Smooth muscle cell (in vitro differentiated cells): ENCODE measurements around the gene KCNC4. TPM values are rescaled to one million over a fixed set of nuclear protein-coding genes. Genes with fewer than 3 reads are reported as not detected.

ENCODE experiments used
- DNase-seq: peaks from one replicate; lab custom pipeline; 2025; ENCODE audit not compliant: unreplicated experiment; lab: John Stamatoyannopoulos, UW
- H2AFZ ChIP-seq: fragments of 200-600 bp; sonication (generic); 2 replicates; pipeline ENCODE4 v1.6.0; 2016; ENCODE audit warnings: antibody characterized with exemption, low read depth, mild to moderate bottlenecking
- H3F3A ChIP-seq: fragments of 200-600 bp; sonication (generic); 2 replicates; pipeline ENCODE4 v1.6.0; 2017; ENCODE audit warnings: antibody characterized with exemption, low read depth
- H3K27ac ChIP-seq: fragments of 200-600 bp; sonication (generic); 2 replicates; pipeline ENCODE4 v1.5.1; 2016; ENCODE audit warnings: low read depth, mild to moderate bottlenecking
- H3K27me3 ChIP-seq: fragments of 200-600 bp; sonication (generic); 2 replicates; pipeline ENCODE4 v1.6.1; 2016; ENCODE audit warnings: low read depth, mild to moderate bottlenecking
- H3K36me3 ChIP-seq: fragments of 200-600 bp; sonication (generic); 2 replicates; pipeline ENCODE4 v1.5.1; 2016; ENCODE audit warnings: low read depth
- H3K4me1 ChIP-seq: fragments of 200-600 bp; sonication (generic); 2 replicates; pipeline ENCODE4 v1.5.1; 2016; ENCODE audit warnings: low read depth
- H3K4me2 ChIP-seq: fragments of 200-600 bp; sonication (generic); 2 replicates; pipeline ENCODE4 v1.6.0; 2016; ENCODE audit warnings: mild to moderate bottlenecking
- H3K4me3 ChIP-seq: fragments of 200-600 bp; sonication (generic); 2 replicates; pipeline ENCODE4 v1.5.1; 2016; ENCODE audit warnings: mild to moderate bottlenecking
- H3K79me2 ChIP-seq: fragments of 200-600 bp; sonication (generic); 2 replicates; pipeline ENCODE4 v1.6.0; 2016; ENCODE audit warnings: low read depth, mild to moderate bottlenecking
- H3K9ac ChIP-seq: fragments of 200-600 bp; sonication (generic); 2 replicates; pipeline ENCODE4 v1.6.0; 2016; ENCODE audit warnings: low read depth
- H3K9me3 ChIP-seq: fragments of 200-600 bp; sonication (generic); replicated peaks from 2 replicates; pipeline ENCODE4 v1.5.1; 2016; ENCODE audit warnings: low read depth
- H4K20me1 ChIP-seq: fragments of 200-600 bp; sonication (generic); 2 replicates; pipeline ENCODE4 v1.6.0; 2016; ENCODE audit warnings: low read depth
- WGBS: methylation state at CpG from one replicate; pipeline ENCODE4 v1.1.7; 2016; ENCODE audit warnings: low lambda C conversion rate; 5-methylcytosine and 5-hydroxymethylcytosine counted together
- polyA plus RNA-seq: library from polyadenylated mRNA; unstranded; fragments of >200 nt; fragmentation: Nextera tagmentation; extraction: Ambion mirVana; gene quantifications from 2 replicates; pipeline ENCODE4 v1.2.1, GENCODE V29; 2016
- total RNA-seq: library from RNA; depleted of rRNA; stranded (reverse); fragments of >200 nt; gene quantifications from 2 replicates; pipeline ENCODE4 v1.2.3, GENCODE V29; 2014
- TF ChIP-seq, protein P1 (sequence below): fragments of 200-600 bp; sonication (generic); IDR thresholded peaks from 2 replicates; pipeline ENCODE4 v1.5.1; 2017; ENCODE audit warnings: borderline replicate concordance, mild to moderate bottlenecking, antibody characterized with exemption; ENCODE audit not compliant: insufficient read depth, poor library complexity, severe bottlenecking

KCNC4 gene
- total and polyA plus RNA-seq, 2 experiments from 2014 or later: 2.0 to 6.0 TPM

DNA sequence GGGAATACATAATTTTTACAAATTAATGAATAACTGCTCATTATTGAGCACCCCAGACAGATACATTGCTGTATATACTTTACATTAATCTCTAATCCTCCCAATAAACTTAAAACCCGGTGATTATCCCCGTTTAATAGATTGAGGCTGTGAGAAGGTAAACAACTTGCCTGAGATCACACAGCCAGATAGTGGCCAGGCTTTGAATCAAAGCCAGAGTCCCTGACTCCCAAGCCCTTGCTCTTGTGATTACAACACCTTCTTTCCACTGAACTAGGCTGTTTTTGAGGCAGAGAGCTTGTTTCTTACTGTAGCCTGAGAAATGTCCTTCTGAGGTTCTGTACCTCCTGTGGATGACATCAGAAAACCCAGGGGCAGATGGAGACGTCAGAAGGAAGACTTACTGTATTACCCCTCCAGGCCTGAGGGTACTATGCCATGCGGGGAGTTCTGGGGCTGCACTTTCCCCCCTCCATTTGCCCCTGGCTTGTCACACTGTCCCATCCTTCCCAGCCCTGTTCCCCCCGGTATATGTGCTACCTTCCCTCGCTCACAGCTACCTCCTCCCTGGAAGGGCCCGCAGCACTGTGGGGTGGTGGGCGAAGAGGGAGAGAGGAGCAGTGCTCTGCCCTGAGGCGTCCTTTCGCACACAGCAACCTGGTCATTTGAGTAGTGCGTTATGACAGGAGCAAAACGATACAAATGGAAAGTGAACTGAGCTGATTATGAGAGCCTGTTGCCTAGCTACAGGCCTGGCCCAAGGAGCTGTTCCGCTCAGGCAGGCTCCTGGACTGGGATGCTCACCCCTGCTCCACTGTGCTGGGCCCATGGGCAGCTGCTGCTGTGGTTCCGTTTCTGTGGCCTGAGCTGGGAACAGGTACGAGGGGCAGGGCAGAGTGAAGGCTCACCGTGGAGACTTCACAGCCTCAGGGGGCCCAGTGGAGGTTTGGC, 4.6 kb downstream of the KCNC4 start:
- Histone ChIP-seq H3F3A (peaks cover 2% of the 10 kb centered on the region), H3K27me3 (peaks cover 14% of the 10 kb centered on the region), H3K4me1 (peaks cover 23% of the 10 kb centered on the region), H3K4me3 (no peak overlapping the region), H3K9ac (no peak overlapping the region), H3K79me2 (no peaks in the 10 kb centered on the region), H2AFZ (no peak overlapping the region), H3K4me2 (peak overlapping the region; percentile 26), H4K20me1 (peaks cover 75% of the 10 kb centered on the region), H3K27ac (no peak overlapping the region), H3K36me3 (no peaks in the 10 kb centered on the region), H3K9me3 (no peaks in the 10 kb centered on the region)
- no peak for DNase-seq
- WGBS: 79% methylated on average over 16 of the region's 16 CpGs
- TF ChIP-seq, protein P1, sequence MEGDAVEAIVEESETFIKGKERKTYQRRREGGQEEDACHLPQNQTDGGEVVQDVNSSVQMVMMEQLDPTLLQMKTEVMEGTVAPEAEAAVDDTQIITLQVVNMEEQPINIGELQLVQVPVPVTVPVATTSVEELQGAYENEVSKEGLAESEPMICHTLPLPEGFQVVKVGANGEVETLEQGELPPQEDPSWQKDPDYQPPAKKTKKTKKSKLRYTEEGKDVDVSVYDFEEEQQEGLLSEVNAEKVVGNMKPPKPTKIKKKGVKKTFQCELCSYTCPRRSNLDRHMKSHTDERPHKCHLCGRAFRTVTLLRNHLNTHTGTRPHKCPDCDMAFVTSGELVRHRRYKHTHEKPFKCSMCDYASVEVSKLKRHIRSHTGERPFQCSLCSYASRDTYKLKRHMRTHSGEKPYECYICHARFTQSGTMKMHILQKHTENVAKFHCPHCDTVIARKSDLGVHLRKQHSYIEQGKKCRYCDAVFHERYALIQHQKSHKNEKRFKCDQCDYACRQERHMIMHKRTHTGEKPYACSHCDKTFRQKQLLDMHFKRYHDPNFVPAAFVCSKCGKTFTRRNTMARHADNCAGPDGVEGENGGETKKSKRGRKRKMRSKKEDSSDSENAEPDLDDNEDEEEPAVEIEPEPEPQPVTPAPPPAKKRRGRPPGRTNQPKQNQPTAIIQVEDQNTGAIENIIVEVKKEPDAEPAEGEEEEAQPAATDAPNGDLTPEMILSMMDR: no peak

DNA sequence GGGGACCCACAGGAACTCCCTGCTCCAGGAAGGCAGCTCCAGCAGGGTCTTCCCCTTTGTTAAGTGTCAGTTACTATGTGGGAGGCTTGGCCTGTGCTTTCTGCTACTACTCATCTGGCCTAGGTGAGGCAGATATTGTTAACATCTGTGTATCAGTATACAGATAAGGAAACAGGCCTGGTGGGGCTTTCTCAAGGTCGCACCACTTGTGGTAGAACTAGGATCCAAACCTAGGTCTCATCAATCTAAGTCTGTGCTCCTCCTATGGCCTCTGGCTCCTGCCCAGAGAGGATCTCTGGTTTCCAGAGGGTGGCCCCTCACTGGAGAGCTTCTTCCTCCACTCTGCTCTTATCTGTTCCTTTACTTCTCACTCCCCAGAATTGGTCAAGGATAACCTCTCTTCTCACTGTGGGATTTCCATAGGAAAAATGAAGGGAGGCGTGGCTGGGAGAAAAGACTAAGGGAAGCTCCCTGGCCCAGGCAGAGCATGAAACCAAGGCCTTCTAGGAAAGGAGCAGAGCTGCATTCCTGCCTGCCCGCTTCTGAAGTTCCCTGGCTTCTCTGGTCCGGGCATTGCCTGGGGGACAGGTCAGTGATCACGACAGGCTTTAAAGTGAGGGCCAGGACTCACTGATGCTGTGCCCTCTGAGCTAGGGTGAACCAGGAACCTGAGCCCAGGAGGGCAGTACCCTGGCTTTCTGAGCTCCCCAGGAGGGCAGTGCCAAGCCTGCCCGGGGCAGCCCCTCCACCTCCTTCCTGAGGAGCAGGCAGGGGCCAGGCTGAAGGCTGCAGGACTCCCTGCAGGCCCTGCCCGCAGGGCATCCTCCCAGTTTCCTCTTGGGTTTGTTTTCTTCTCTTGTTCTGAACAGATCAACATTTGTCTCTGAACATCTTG, 5.8 kb downstream of the KCNC4 start:
- Histone ChIP-seq H3K79me2 (no peaks in the 10 kb centered on the region), H4K20me1 (peaks cover 82% of the 10 kb centered on the region), H3F3A (no peaks in the 10 kb centered on the region), H3K4me3 (no peak overlapping the region), H3K4me1 (peaks cover 19% of the 10 kb centered on the region), H3K9ac (no peak overlapping the region), H3K9me3 (no peaks in the 10 kb centered on the region), H2AFZ (no peak overlapping the region), H3K27me3 (peaks cover 12% of the 10 kb centered on the region), H3K27ac (no peak overlapping the region), H3K36me3 (no peaks in the 10 kb centered on the region), H3K4me2 (no peak overlapping the region)
- TF ChIP-seq, protein P1: no peak
- 89% methylated on average over 7 of the region's 7 CpGs for WGBS
- no peak for DNase-seq

DNA sequence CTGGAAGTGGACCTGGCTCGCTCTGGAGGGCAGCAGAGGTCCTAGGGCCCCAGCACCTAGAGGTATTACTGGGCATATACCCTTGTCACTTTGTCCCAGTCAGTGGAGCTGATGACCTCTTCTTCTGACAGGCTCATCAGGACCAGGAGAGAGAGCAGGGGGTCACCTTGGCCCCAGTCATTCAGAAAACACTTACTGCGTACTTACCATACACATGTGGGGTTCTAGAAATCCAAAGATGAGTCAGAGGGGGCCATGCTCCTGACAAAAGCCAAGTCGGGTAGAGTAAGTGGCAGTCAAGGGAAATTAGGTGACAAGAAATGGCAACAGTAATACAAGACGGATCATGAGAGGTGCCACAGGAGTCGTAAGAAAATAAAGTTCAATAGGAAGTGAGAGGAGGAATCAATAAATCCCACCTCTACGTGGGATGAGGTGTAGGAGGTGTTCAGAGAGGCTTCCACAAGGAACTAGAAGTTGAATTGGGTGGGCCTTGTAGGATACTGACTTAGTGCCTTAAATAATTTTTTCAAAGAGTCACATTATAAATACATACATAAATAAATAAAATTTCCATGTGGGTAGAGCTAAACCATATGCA, 6.8 kb downstream of the KCNC4 start:
- H3K27ac ChIP-seq: no peak overlapping the region
- no peaks in the 10 kb centered on the region for H3K9me3 ChIP-seq
- peaks cover 10% of the 10 kb centered on the region for H3K4me1 ChIP-seq
- no peak overlapping the region for H2AFZ ChIP-seq
- no peak overlapping the region for H3K4me2 ChIP-seq
- TF ChIP-seq, protein P1: no peak
- H3K79me2 ChIP-seq: no peaks in the 10 kb centered on the region
- 90% methylated on average over 6 of the region's 6 CpGs for WGBS
- no peaks in the 10 kb centered on the region for H3F3A ChIP-seq
- H3K27me3 ChIP-seq: peaks cover 3% of the 10 kb centered on the region
- H3K4me3 ChIP-seq: no peak overlapping the region
- no peaks in the 10 kb centered on the region for H3K36me3 ChIP-seq
- no peak overlapping the region for H3K9ac ChIP-seq
- peaks cover 85% of the 10 kb centered on the region for H4K20me1 ChIP-seq
- no peak for DNase-seq
